ENCODE data around the gene HTT. TPM values are rescaled to one million over a fixed set of nuclear protein-coding genes. Genes with fewer than 3 reads are reported as not detected.

HTT gene
- total RNA-seq, 1 experiment from 2014 or later = 44.4 TPM

DNA sequence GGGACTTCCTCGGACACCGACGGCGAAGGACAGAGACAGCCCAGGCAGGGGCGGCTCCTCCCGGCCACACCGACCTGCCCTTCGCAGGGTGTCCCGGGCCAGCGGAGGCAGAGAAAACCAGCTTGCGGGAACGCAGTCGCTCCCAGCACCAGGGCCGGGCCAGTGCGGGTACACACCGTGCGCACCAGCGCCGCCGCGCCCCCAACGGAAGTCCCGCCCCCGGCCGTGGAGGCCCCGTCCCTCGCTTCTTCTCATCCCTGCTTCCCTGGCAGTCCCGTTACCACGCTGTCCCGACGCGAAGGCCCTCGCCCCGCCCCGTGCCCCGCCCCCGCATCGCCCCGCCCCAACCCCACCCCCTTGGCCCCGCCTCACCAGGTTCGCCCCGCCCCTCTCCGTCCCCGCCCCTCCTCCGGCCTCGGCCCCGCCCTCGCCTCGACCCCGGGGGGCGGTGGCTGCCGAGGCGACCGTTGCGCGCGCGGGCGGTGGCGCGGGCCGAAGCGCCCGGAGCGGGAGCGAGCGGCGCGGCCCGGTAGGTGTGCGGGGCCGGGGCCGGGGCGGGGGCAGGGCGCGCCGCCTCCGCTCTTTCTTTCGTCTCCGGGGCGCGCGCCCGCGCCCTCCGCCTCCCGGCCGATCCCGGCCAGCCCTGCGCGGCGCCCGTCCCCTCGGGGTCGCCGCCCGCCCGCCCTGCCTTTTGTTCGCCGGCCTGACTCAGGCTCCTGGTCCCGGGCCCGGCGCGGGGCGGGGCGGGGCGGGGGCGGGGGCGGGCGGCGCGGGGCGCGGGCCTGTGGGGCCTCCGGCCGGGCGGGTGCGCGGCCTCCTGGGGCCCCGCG is 218.3 kb downstream of the HTT start, which contains the start of gene RGS12:
Gene RGS12, plus strand, starts transcription at position 451 of the 830 bp plus-strand sequence. CDS start 23,150 bp downstream, outside the sequence.
- TF ChIP-seq, protein P1, sequence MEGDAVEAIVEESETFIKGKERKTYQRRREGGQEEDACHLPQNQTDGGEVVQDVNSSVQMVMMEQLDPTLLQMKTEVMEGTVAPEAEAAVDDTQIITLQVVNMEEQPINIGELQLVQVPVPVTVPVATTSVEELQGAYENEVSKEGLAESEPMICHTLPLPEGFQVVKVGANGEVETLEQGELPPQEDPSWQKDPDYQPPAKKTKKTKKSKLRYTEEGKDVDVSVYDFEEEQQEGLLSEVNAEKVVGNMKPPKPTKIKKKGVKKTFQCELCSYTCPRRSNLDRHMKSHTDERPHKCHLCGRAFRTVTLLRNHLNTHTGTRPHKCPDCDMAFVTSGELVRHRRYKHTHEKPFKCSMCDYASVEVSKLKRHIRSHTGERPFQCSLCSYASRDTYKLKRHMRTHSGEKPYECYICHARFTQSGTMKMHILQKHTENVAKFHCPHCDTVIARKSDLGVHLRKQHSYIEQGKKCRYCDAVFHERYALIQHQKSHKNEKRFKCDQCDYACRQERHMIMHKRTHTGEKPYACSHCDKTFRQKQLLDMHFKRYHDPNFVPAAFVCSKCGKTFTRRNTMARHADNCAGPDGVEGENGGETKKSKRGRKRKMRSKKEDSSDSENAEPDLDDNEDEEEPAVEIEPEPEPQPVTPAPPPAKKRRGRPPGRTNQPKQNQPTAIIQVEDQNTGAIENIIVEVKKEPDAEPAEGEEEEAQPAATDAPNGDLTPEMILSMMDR (IDR thresholded peaks at IDR 0.05; ENCODE audit: unreplicated experiment) = no peak
- Mint-ChIP-seq H3K9me3 (ENCODE audit: low read depth, unreplicated experiment) (peaks cover 2% of the 10 kb centered on the region), H3K27ac (ENCODE audit: unreplicated experiment) (peak within 1 kb of the TSS; percentile 75), H3K4me3 (ENCODE audit: low read depth, unreplicated experiment) (peak within 1 kb of the TSS; percentile 94), H3K4me1 (ENCODE audit: low read depth, unreplicated experiment) (peaks cover 20% of the 10 kb centered on the region), H3K27me3 (ENCODE audit: unreplicated experiment) (no peaks in the 10 kb centered on the region), H3K36me3 (ENCODE audit: insufficient read depth, unreplicated experiment) (peaks cover 16% of the 10 kb centered on the region)
- DNase-seq = peak; percentile 93
- intact Hi-C loops (cut with micrococcal nuclease; ENCODE audit: unreplicated experiment) = no loop called here
- BruUV-seq (replicated peaks) = no TSS peak
- CTCF ChIA-PET = no interaction called here

Other genes starting within 250 kb of the HTT start
- 123 and 125 TPM in 2 replicates for gene ADD1, start 230.8 kb upstream of the HTT start, total RNA-seq (2022)
- gene NOP14, start 111.3 kb upstream of the HTT start, total RNA-seq (2022) = 29.1 and 29.4 TPM in 2 replicates
- 0.80 and 1.1 TPM in 2 replicates for gene GRK4, start 111.1 kb upstream of the HTT start, total RNA-seq (2022)
- gene HTT-AS, start 143 bp upstream of the HTT start, total RNA-seq (2022) = not detected in 2 replicates
- gene MSANTD1, start 174.5 kb downstream of the HTT start, total RNA-seq (2022) = 1.4 and 1.6 TPM in 2 replicates
- 11.1 and 13.9 TPM in 2 replicates for gene RGS12, start 218.3 kb downstream of the HTT start, total RNA-seq (2022)

Data from Calu3 (cell line).